GM23338 (cell line): ENCODE data around the gene DNAH17. TPM values are rescaled to one million over a fixed set of nuclear protein-coding genes. Genes with fewer than 3 reads are reported as not detected.

Experiments
- EZH2phosphoT487 ChIP-seq: fragments of 200-600 bp; sonication (generic); IDR thresholded peaks from one replicate; pipeline ENCODE4 v1.8.1; 2018; ENCODE audit warnings: antibody characterized with exemption; ENCODE audit not compliant: unreplicated experiment
- JUNB ChIP-seq: IDR thresholded peaks from one replicate; pipeline ENCODE4 v1.6.1; 2016; ENCODE audit warnings: antibody characterized with exemption; ENCODE audit not compliant: unreplicated experiment
- NANOG ChIP-seq: IDR thresholded peaks from 2 replicates; pipeline ENCODE4 v1.6.1; 2016; ENCODE audit warnings: antibody characterized with exemption, borderline replicate concordance
- POLR2AphosphoS5 ChIP-seq: IDR thresholded peaks from 2 replicates; pipeline ENCODE4 v1.6.1; 2016; ENCODE audit warnings: antibody characterized with exemption, low read depth
- STAT1 ChIP-seq: IDR thresholded peaks from one replicate; pipeline ENCODE4 v1.6.1; 2016; ENCODE audit warnings: antibody characterized with exemption; ENCODE audit not compliant: unreplicated experiment
- ZNF114 ChIP-seq: fragments of 250-450 bp; sonication (Bioruptor Pico); IDR thresholded peaks from 2 replicates; pipeline ENCODE4 v1.5.0; 2020; ENCODE audit warnings: mild to moderate bottlenecking, moderate library complexity
- ZNF331 ChIP-seq: fragments of 250-450 bp; sonication (Bioruptor Pico); IDR thresholded peaks from 2 replicates; pipeline ENCODE4 v1.5.0; 2020; ENCODE audit warnings: low read depth, mild to moderate bottlenecking, moderate library complexity
- polyA plus RNA-seq: library from polyadenylated mRNA; unstranded; fragments of >200 nt; fragmentation: Nextera tagmentation; extraction: Ambion mirVana; gene quantifications from 2 replicates; pipeline ENCODE4 v1.2.1, GENCODE V29; 2016
- total RNA-seq: library from RNA; depleted of rRNA; stranded (reverse); fragments of >200 nt; shearing (Covaris generic); gene quantifications from 2 replicates; pipeline ENCODE4 v1.2.3, GENCODE V29; 2014
- TF ChIP-seq, protein P1 (sequence below): fragments of 250-450 bp; sonication (Bioruptor Pico); IDR thresholded peaks from 2 replicates; pipeline ENCODE4 v1.5.0; 2020; ENCODE audit warnings: mild to moderate bottlenecking, moderate library complexity
- TF ChIP-seq, protein P2 (sequence below), 2 experiments: fragments of 200-600 bp in 1 of 2; sonication (generic) in 1 of 2; conservative IDR thresholded peaks; 2 replicates each; pipeline versions ENCODE4 v1.5.1 to v1.6.1; 2016 to 2017; ENCODE audit warnings: antibody characterized with exemption in 2 of 2, low read depth in 2 of 2, mild to moderate bottlenecking in 2 of 2, moderate library complexity in 1 of 2
- TF ChIP-seq, protein P3 (sequence below): IDR thresholded peaks from one replicate; pipeline ENCODE4 v1.6.1; 2018; ENCODE audit warnings: antibody characterized with exemption; ENCODE audit not compliant: unreplicated experiment
- TF ChIP-seq, protein P4 (sequence below): IDR thresholded peaks from 2 replicates; pipeline ENCODE4 v1.6.1; 2016; ENCODE audit warnings: antibody characterized with exemption

The DNAH17 gene
- total and polyA plus RNA-seq, 2 experiments from 2014 or later, result 0.59 to 2.0 TPM

DNA sequence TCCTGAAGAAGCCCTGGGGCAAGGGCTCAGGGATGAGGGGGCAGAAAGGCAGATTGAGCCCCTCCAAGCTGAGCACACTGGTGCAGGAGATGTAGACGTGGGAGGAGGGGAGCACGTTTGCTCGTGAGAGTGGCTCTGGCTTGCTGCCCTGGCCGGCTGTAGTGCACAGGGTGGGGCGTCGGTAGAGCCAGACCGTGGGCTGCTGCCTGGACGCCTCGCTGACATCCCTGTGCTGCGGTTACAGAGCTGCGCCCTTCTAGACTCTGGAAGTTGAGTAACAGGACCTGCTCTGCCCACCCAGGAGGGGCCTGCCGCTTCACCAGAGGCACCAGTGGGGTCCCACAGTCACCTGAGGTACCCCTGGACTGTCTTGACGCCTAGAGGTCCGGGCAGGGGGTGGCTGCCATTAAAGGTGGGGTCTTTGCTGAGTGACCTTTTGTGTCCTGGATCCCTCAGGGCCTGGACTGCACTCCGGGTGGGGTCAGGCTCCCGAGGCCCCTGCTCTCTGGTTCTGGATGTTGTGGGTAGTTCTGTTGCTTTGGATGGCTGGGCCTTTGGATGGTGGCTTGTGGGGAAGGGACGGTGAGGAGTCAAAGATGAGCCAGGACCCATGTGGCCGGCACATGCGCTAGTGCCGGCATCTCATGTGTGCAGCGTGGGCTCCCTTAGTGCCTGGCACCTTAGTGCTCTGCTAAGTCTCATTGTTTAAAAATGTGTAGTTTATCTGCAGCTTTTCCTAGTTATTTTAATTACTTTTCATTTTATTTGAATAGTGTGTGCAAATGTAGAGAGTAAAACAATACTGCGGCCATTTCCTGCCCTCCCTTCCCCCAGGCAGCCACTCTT is 157.0 kb downstream of the DNAH17 start (continued):
- TF ChIP-seq, protein P1, sequence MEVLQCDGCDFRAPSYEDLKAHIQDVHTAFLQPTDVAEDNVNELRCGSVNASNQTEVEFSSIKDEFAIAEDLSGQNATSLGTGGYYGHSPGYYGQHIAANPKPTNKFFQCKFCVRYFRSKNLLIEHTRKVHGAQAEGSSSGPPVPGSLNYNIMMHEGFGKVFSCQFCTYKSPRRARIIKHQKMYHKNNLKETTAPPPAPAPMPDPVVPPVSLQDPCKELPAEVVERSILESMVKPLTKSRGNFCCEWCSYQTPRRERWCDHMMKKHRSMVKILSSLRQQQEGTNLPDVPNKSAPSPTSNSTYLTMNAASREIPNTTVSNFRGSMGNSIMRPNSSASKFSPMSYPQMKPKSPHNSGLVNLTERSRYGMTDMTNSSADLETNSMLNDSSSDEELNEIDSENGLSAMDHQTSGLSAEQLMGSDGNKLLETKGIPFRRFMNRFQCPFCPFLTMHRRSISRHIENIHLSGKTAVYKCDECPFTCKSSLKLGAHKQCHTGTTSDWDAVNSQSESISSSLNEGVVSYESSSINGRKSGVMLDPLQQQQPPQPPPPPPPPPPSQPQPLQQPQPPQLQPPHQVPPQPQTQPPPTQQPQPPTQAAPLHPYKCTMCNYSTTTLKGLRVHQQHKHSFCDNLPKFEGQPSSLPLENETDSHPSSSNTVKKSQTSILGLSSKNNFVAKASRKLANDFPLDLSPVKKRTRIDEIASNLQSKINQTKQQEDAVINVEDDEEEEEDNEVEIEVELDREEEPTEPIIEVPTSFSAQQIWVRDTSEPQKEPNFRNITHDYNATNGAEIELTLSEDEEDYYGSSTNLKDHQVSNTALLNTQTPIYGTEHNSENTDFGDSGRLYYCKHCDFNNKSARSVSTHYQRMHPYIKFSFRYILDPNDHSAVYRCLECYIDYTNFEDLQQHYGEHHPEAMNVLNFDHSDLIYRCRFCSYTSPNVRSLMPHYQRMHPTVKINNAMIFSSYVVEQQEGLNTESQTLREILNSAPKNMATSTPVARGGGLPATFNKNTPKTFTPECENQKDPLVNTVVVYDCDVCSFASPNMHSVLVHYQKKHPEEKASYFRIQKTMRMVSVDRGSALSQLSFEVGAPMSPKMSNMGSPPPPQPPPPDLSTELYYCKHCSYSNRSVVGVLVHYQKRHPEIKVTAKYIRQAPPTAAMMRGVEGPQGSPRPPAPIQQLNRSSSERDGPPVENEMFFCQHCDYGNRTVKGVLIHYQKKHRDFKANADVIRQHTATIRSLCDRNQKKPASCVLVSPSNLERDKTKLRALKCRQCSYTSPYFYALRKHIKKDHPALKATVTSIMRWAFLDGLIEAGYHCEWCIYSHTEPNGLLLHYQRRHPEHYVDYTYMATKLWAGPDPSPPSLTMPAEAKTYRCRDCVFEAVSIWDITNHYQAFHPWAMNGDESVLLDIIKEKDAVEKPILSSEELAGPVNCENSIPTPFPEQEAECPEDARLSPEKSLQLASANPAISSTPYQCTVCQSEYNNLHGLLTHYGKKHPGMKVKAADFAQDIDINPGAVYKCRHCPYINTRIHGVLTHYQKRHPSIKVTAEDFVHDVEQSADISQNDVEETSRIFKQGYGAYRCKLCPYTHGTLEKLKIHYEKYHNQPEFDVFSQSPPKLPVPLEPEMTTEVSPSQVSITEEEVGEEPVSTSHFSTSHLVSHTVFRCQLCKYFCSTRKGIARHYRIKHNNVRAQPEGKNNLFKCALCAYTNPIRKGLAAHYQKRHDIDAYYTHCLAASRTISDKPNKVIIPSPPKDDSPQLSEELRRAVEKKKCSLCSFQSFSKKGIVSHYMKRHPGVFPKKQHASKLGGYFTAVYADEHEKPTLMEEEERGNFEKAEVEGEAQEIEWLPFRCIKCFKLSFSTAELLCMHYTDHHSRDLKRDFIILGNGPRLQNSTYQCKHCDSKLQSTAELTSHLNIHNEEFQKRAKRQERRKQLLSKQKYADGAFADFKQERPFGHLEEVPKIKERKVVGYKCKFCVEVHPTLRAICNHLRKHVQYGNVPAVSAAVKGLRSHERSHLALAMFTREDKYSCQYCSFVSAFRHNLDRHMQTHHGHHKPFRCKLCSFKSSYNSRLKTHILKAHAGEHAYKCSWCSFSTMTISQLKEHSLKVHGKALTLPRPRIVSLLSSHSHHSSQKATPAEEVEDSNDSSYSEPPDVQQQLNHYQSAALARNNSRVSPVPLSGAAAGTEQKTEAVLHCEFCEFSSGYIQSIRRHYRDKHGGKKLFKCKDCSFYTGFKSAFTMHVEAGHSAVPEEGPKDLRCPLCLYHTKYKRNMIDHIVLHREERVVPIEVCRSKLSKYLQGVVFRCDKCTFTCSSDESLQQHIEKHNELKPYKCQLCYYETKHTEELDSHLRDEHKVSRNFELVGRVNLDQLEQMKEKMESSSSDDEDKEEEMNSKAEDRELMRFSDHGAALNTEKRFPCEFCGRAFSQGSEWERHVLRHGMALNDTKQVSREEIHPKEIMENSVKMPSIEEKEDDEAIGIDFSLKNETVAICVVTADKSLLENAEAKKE, result no peak
- TF ChIP-seq EZH2phosphoT487, result no peak
- no peak for TF ChIP-seq JUNB
- TF ChIP-seq, protein P2, sequence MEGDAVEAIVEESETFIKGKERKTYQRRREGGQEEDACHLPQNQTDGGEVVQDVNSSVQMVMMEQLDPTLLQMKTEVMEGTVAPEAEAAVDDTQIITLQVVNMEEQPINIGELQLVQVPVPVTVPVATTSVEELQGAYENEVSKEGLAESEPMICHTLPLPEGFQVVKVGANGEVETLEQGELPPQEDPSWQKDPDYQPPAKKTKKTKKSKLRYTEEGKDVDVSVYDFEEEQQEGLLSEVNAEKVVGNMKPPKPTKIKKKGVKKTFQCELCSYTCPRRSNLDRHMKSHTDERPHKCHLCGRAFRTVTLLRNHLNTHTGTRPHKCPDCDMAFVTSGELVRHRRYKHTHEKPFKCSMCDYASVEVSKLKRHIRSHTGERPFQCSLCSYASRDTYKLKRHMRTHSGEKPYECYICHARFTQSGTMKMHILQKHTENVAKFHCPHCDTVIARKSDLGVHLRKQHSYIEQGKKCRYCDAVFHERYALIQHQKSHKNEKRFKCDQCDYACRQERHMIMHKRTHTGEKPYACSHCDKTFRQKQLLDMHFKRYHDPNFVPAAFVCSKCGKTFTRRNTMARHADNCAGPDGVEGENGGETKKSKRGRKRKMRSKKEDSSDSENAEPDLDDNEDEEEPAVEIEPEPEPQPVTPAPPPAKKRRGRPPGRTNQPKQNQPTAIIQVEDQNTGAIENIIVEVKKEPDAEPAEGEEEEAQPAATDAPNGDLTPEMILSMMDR (conservative IDR thresholded peaks at IDR 0.05; ENCODE audit: low read depth in 2 of 2), result no peak
- TF ChIP-seq NANOG, result no peak
- no peak for TF ChIP-seq ZNF331 (CRISPR knock-in tag)
- TF ChIP-seq POLR2AphosphoS5, result no peak
- TF ChIP-seq ZNF114 (CRISPR knock-in tag), result no peak
- TF ChIP-seq STAT1, result no peak
- TF ChIP-seq, protein P3, sequence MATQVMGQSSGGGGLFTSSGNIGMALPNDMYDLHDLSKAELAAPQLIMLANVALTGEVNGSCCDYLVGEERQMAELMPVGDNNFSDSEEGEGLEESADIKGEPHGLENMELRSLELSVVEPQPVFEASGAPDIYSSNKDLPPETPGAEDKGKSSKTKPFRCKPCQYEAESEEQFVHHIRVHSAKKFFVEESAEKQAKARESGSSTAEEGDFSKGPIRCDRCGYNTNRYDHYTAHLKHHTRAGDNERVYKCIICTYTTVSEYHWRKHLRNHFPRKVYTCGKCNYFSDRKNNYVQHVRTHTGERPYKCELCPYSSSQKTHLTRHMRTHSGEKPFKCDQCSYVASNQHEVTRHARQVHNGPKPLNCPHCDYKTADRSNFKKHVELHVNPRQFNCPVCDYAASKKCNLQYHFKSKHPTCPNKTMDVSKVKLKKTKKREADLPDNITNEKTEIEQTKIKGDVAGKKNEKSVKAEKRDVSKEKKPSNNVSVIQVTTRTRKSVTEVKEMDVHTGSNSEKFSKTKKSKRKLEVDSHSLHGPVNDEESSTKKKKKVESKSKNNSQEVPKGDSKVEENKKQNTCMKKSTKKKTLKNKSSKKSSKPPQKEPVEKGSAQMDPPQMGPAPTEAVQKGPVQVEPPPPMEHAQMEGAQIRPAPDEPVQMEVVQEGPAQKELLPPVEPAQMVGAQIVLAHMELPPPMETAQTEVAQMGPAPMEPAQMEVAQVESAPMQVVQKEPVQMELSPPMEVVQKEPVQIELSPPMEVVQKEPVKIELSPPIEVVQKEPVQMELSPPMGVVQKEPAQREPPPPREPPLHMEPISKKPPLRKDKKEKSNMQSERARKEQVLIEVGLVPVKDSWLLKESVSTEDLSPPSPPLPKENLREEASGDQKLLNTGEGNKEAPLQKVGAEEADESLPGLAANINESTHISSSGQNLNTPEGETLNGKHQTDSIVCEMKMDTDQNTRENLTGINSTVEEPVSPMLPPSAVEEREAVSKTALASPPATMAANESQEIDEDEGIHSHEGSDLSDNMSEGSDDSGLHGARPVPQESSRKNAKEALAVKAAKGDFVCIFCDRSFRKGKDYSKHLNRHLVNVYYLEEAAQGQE, result no peak
- TF ChIP-seq, protein P4, sequence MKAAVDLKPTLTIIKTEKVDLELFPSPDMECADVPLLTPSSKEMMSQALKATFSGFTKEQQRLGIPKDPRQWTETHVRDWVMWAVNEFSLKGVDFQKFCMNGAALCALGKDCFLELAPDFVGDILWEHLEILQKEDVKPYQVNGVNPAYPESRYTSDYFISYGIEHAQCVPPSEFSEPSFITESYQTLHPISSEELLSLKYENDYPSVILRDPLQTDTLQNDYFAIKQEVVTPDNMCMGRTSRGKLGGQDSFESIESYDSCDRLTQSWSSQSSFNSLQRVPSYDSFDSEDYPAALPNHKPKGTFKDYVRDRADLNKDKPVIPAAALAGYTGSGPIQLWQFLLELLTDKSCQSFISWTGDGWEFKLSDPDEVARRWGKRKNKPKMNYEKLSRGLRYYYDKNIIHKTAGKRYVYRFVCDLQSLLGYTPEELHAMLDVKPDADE, result no peak
